Glutamatergic neuron (in vitro differentiated cells): ENCODE data around the gene CCPG1. TPM values are rescaled to one million over a fixed set of nuclear protein-coding genes. Genes with fewer than 3 reads are reported as not detected.
"Not testable (repeated sequence)": the region's sequence is repeated elsewhere in the genome, so short reads cannot be mapped to it uniquely, and the experiment has no call there.

Source experiments
- DNase-seq: peaks from one replicate; pipeline ENCODE4 v3.0.0; 2022
- H3K27ac Mint-ChIP-seq: one replicate; pipeline ENCODE4 v1.8.0; 2020; ENCODE audit warnings: mild to moderate bottlenecking, mixed read lengths, inconsistent platforms; ENCODE audit not compliant: unreplicated experiment
- H3K27me3 Mint-ChIP-seq: one replicate; pipeline ENCODE4 v1.8.0; 2020; ENCODE audit warnings: mild to moderate bottlenecking, moderate library complexity, mixed read lengths, inconsistent platforms; ENCODE audit not compliant: unreplicated experiment
- H3K36me3 Mint-ChIP-seq: one replicate; pipeline ENCODE4 v1.8.0; 2020; ENCODE audit warnings: mild to moderate bottlenecking, mixed read lengths, inconsistent platforms; ENCODE audit not compliant: unreplicated experiment
- H3K4me1 Mint-ChIP-seq: one replicate; pipeline ENCODE4 v1.8.0; 2020; ENCODE audit warnings: mild to moderate bottlenecking, low read depth, mixed read lengths, inconsistent platforms; ENCODE audit not compliant: unreplicated experiment
- H3K4me3 Mint-ChIP-seq: one replicate; pipeline ENCODE4 v1.8.0; 2020; ENCODE audit warnings: mild to moderate bottlenecking, mixed read lengths, inconsistent platforms; ENCODE audit not compliant: unreplicated experiment
- H3K9me3 Mint-ChIP-seq: one replicate; pipeline ENCODE4 v1.8.0; 2020; ENCODE audit warnings: mild to moderate bottlenecking, moderate library complexity, mixed read lengths, inconsistent platforms; ENCODE audit not compliant: unreplicated experiment
- CTCF ChIP-seq: fragments of 200-600 bp; sonication (generic); IDR thresholded peaks from one replicate; pipeline ENCODE4 v1.5.0; 2021; ENCODE audit not compliant: partially characterized antibody, unreplicated experiment
- long read RNA-seq: library from polyadenylated mRNA; unstranded; transcript quantifications from one replicate; pipeline ENCODE4 v2.0.0, GENCODE V29; 2020; ENCODE audit not compliant: unreplicated experiment
- total RNA-seq: library from RNA; stranded (reverse); fragmentation: NEBNext Ultra II Directional; extraction: Animal tissue kit (Norgen Biotek cat#: 25700); gene quantifications from one replicate; pipeline ENCODE4 v1.2.1, GENCODE V29; 2021; ENCODE audit not compliant: unreplicated experiment

CCPG1 gene
- 30.8 TPM for total RNA-seq
- long read RNA-seq, full-length matches to known transcripts, result 10 of 13 reads
- long read RNA-seq, partial matches to known transcripts, result 3 of 13 reads
- long read RNA-seq, other reads (novel, unspliced or antisense), result 0 of 13 reads

- no peaks in the 10 kb centered on the region for H3K36me3 Mint-ChIP-seq
- peaks cover 10% of the 10 kb centered on the region for H3K4me1 Mint-ChIP-seq
- peak within 1 kb of the TSS; percentile 98 for H3K27ac Mint-ChIP-seq
Observed at GRCh38 chr15:55408012-55408928, at the start of gene CCPG1, which contains the start of gene PIERCE2. Gene CCPG1, minus strand, starts transcription at chr15:55408359. Its CDS starts 18,935 bp downstream, at chr15:55389424. Gene PIERCE2, plus strand, starts transcription at chr15:55408495. Its CDS starts 274 bp downstream, at chr15:55408769.

GRCh38 chr15:55457401-55458022 is 49.4 kb upstream of the CCPG1 start:
- Mint-ChIP-seq H3K4me1 (no peaks in the 10 kb centered on the region), H3K27ac (no peak overlapping the region), H3K9me3 (peaks cover 5% of the 10 kb centered on the region)

More at GRCh38 chr15:55408012-55408928, at the start of gene CCPG1, which contains the start of gene PIERCE2:
- peak; percentile 95 for DNase-seq
- TF ChIP-seq CTCF, result peak; percentile 93
- peak within 1 kb of the TSS; percentile 96 for H3K4me3 Mint-ChIP-seq
- peaks cover 4% of the 10 kb centered on the region for H3K9me3 Mint-ChIP-seq
- peaks cover 7% of the 10 kb centered on the region for H3K27me3 Mint-ChIP-seq

GRCh38 chr15:55447030-55447394 is 38.9 kb upstream of the CCPG1 start:
- H3K27ac Mint-ChIP-seq, H3K27me3 Mint-ChIP-seq, H3K4me3 Mint-ChIP-seq, DNase-seq, H3K4me1 Mint-ChIP-seq, H3K9me3 Mint-ChIP-seq, H3K36me3 Mint-ChIP-seq: not testable (repeated sequence)

More at GRCh38 chr15:55457401-55458022, 49.4 kb upstream of the CCPG1 start:
- TF ChIP-seq CTCF, result peak; percentile 11
- Mint-ChIP-seq H3K36me3 (peaks cover 12% of the 10 kb centered on the region), H3K27me3 (no peaks in the 10 kb centered on the region), H3K4me3 (no peak overlapping the region)
- DNase-seq, result no peak

GRCh38 chr15:55446379-55447029 is 38.3 kb upstream of the CCPG1 start:
- H3K9me3 Mint-ChIP-seq, H3K4me3 Mint-ChIP-seq, DNase-seq, H3K27ac Mint-ChIP-seq, H3K36me3 Mint-ChIP-seq, H3K27me3 Mint-ChIP-seq, H3K4me1 Mint-ChIP-seq: not testable (repeated sequence)

GRCh38 chr15:55445936-55446335 is 37.8 kb upstream of the CCPG1 start:
- not testable (repeated sequence) for H3K27me3 Mint-ChIP-seq, H3K27ac Mint-ChIP-seq, DNase-seq, H3K4me3 Mint-ChIP-seq, H3K9me3 Mint-ChIP-seq, H3K4me1 Mint-ChIP-seq, H3K36me3 Mint-ChIP-seq

- not testable (repeated sequence) for DNase-seq, H3K27ac Mint-ChIP-seq, H3K4me1 Mint-ChIP-seq, H3K9me3 Mint-ChIP-seq, H3K27me3 Mint-ChIP-seq, H3K36me3 Mint-ChIP-seq, H3K4me3 Mint-ChIP-seq
Observed at GRCh38 chr15:55443141-55443540, 35.0 kb upstream of the CCPG1 start.
